GM23338 (cell line): ENCODE measurements around the gene ERFE. TPM values are rescaled to one million over a fixed set of nuclear protein-coding genes. Genes with fewer than 3 reads are reported as not detected.

ENCODE experiments used
- ATAC-seq: fragments of 200-7000 bp; cut with Tn5 transposase; 3 replicates; pipeline ENCODE4 v1.9.1; 2020
- DNase-seq: peaks from one replicate; pipeline ENCODE4 v3.0.0-alpha.2; 2015; ENCODE audit warnings: low spot score
- H2AFZ ChIP-seq: fragments of 200-600 bp; sonication (generic); 2 replicates; pipeline ENCODE4 v1.8.0; 2016; ENCODE audit warnings: antibody characterized with exemption, mild to moderate bottlenecking, moderate library complexity
- H3F3A ChIP-seq: fragments of 200-600 bp; sonication (generic); replicated peaks from 2 replicates; pipeline ENCODE4 v1.8.0; 2017; ENCODE audit warnings: antibody characterized with exemption, mixed run types, low read depth
- H3K27ac ChIP-seq: fragments of 200-600 bp; sonication (generic); 2 replicates; pipeline ENCODE4 v1.6.1; 2016; ENCODE audit warnings: low read depth
- H3K27me3 ChIP-seq: fragments of 200-600 bp; sonication (generic); 2 replicates; pipeline ENCODE4 v1.8.0; 2016; ENCODE audit warnings: mild to moderate bottlenecking, mixed run types, moderate library complexity; ENCODE audit not compliant: insufficient read depth
- H3K36me3 ChIP-seq: fragments of 200-600 bp; sonication (generic); 2 replicates; pipeline ENCODE4 v1.8.0; 2016; ENCODE audit warnings: mild to moderate bottlenecking; ENCODE audit not compliant: insufficient read depth
- H3K4me1 ChIP-seq: fragments of 200-600 bp; sonication (generic); 2 replicates; pipeline ENCODE4 v1.8.0; 2016; ENCODE audit warnings: mild to moderate bottlenecking, moderate library complexity; ENCODE audit not compliant: insufficient read depth
- H3K4me2 ChIP-seq: fragments of 200-600 bp; sonication (generic); 2 replicates; pipeline ENCODE4 v1.7.1; 2017; ENCODE audit warnings: mixed run types
- H3K4me3 ChIP-seq: fragments of 200-600 bp; sonication (generic); 2 replicates; pipeline ENCODE4 v1.6.1; 2016; ENCODE audit warnings: mixed run types
- H3K79me2 ChIP-seq: fragments of 200-600 bp; sonication (generic); replicated peaks from 2 replicates; pipeline ENCODE4 v1.8.0; 2017; ENCODE audit warnings: mild to moderate bottlenecking; ENCODE audit not compliant: insufficient read depth
- H3K9me2 ChIP-seq: fragments of 200-600 bp; sonication (generic); 2 replicates; pipeline ENCODE4 v1.8.0; 2017; ENCODE audit not compliant: insufficient read depth
- H4K20me1 ChIP-seq: fragments of 200-600 bp; sonication (generic); replicated peaks from 2 replicates; pipeline ENCODE4 v1.8.0; 2017; ENCODE audit warnings: mild to moderate bottlenecking; ENCODE audit not compliant: insufficient read depth
- H3K27ac Mint-ChIP-seq: 2 replicates; pipeline ENCODE4 v1.8.0; 2020; ENCODE audit warnings: inconsistent platforms, mild to moderate bottlenecking, moderate library complexity, mixed read lengths
- H3K27me3 Mint-ChIP-seq: 3 replicates; pipeline ENCODE4 v1.8.0; 2022; ENCODE audit warnings: low read depth, mild to moderate bottlenecking, moderate library complexity, mixed read lengths, inconsistent platforms; ENCODE audit not compliant: insufficient read depth, poor library complexity
- H3K36me3 Mint-ChIP-seq: 3 replicates; pipeline ENCODE4 v1.8.0; 2021; ENCODE audit warnings: low read depth, mild to moderate bottlenecking, inconsistent platforms, moderate library complexity, mixed read lengths
- H3K4me1 Mint-ChIP-seq: 3 replicates; pipeline ENCODE4 v1.8.0; 2020; ENCODE audit warnings: mild to moderate bottlenecking, inconsistent platforms, mixed read lengths
- H3K4me3 Mint-ChIP-seq: 3 replicates; pipeline ENCODE4 v1.8.0; 2021; ENCODE audit warnings: moderate library complexity, mild to moderate bottlenecking, inconsistent platforms, mixed read lengths
- H3K9me3 Mint-ChIP-seq: 3 replicates; pipeline ENCODE4 v1.8.0; 2020; ENCODE audit warnings: moderate library complexity, mild to moderate bottlenecking, inconsistent platforms, mixed read lengths
- EZH2 ChIP-seq: fragments of 200-600 bp; sonication (generic); IDR thresholded peaks from one replicate; pipeline ENCODE4 v1.8.0; 2017; ENCODE audit warnings: antibody characterized with exemption, mild to moderate bottlenecking, low read depth; ENCODE audit not compliant: unreplicated experiment
- ZNF462 ChIP-seq: fragments of 250-450 bp; sonication (Bioruptor Pico); IDR thresholded peaks from 2 replicates; pipeline ENCODE4 v1.5.0; 2020; ENCODE audit warnings: mild to moderate bottlenecking, moderate library complexity
- polyA plus RNA-seq: library from polyadenylated mRNA; unstranded; fragments of >200 nt; fragmentation: Nextera tagmentation; extraction: Ambion mirVana; gene quantifications from 2 replicates; pipeline ENCODE4 v1.2.1, GENCODE V29; 2016
- total RNA-seq: library from RNA; depleted of rRNA; stranded (reverse); fragments of >200 nt; shearing (Covaris generic); gene quantifications from 2 replicates; pipeline ENCODE4 v1.2.3, GENCODE V29; 2014
- TF ChIP-seq, protein P1 (sequence below): IDR thresholded peaks from one replicate; pipeline ENCODE4 v1.6.1; 2018; ENCODE audit warnings: antibody characterized with exemption; ENCODE audit not compliant: unreplicated experiment

The ERFE gene
- total and polyA plus RNA-seq, 2 experiments from 2014 or later = 1.0 to 3.3 TPM

GRCh38 chr2:238162846-238163441 lies 4.2 kb downstream of the ERFE start:
- Histone ChIP-seq H3K79me2 (no peaks in the 10 kb centered on the region), H3K4me3 (peak overlapping the region; percentile 57), H3F3A (0 out of 2 replicates have a peak, but pooled peaks cover 5% of the 10 kb centered on the region), H3K4me2 (peak overlapping the region; percentile 80), H2AFZ (peak overlapping the region; percentile 84), H4K20me1 (no peaks in the 10 kb centered on the region), H3K27ac (no peak overlapping the region), H3K36me3 (no peaks in the 10 kb centered on the region), H3K9me2 (no peaks in the 10 kb centered on the region), H3K27me3 (peaks cover 48% of the 10 kb centered on the region), H3K4me1 (peaks cover 13% of the 10 kb centered on the region)
- Mint-ChIP-seq H3K4me1 (peaks cover 10% of the 10 kb centered on the region), H3K36me3 (peaks cover 2% of the 10 kb centered on the region; the same call in 1 of the 3 replicates), H3K27me3 (peaks cover 52% of the 10 kb centered on the region), H3K9me3 (no peaks in the 10 kb centered on the region), H3K27ac (no peak overlapping the region), H3K4me3 (peak overlapping the region; percentile 51)
- DNase-seq (no peak), ATAC-seq (no peak)
- TF ChIP-seq, protein P1, sequence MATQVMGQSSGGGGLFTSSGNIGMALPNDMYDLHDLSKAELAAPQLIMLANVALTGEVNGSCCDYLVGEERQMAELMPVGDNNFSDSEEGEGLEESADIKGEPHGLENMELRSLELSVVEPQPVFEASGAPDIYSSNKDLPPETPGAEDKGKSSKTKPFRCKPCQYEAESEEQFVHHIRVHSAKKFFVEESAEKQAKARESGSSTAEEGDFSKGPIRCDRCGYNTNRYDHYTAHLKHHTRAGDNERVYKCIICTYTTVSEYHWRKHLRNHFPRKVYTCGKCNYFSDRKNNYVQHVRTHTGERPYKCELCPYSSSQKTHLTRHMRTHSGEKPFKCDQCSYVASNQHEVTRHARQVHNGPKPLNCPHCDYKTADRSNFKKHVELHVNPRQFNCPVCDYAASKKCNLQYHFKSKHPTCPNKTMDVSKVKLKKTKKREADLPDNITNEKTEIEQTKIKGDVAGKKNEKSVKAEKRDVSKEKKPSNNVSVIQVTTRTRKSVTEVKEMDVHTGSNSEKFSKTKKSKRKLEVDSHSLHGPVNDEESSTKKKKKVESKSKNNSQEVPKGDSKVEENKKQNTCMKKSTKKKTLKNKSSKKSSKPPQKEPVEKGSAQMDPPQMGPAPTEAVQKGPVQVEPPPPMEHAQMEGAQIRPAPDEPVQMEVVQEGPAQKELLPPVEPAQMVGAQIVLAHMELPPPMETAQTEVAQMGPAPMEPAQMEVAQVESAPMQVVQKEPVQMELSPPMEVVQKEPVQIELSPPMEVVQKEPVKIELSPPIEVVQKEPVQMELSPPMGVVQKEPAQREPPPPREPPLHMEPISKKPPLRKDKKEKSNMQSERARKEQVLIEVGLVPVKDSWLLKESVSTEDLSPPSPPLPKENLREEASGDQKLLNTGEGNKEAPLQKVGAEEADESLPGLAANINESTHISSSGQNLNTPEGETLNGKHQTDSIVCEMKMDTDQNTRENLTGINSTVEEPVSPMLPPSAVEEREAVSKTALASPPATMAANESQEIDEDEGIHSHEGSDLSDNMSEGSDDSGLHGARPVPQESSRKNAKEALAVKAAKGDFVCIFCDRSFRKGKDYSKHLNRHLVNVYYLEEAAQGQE = no peak
- TF ChIP-seq EZH2 = peak; percentile 74

DNA sequence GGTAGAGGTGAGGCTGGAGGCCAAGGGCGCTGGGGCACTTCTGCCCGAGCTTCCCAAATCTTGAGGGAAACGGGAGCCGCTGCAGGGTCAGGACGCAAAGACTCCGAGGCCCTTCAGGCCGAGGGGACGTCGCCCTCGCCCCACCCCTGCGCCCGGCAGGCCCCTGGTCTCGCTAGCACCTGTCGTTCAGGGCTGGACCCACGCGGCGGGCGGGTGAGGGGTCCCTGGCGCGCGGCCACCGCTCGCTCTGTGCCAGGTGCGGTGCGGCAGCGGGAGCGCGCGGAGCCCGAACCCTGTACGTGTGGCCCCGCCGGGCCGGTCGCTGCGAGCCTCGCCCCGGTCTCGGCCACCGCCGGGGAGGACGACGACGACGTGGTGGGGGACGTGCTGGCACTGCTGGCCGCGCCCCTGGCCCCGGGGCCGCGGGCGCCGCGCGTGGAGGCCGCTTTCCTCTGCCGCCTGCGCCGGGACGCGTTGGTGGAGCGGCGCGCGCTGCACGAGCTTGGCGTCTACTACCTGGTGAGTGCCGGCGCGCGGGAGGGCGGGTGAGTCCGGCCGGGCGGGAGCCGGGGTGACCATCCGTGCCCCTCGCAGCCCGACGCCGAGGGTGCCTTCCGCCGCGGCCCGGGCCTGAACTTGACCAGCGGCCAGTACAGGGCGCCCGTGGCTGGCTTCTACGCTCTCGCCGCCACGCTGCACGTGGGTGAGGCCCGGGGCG lies 4.9 kb downstream of the ERFE start:
- peak overlapping the region; percentile 57 for H3K4me3 ChIP-seq
- no peaks in the 10 kb centered on the region for H3K36me3 ChIP-seq
- no peaks in the 10 kb centered on the region for H3K79me2 ChIP-seq
- H3K9me2 ChIP-seq = no peaks in the 10 kb centered on the region
- H3K4me1 Mint-ChIP-seq = peaks cover 10% of the 10 kb centered on the region
- 0 out of 2 replicates have a peak, but pooled peaks cover 5% of the 10 kb centered on the region for H3F3A ChIP-seq
- H4K20me1 ChIP-seq = no peaks in the 10 kb centered on the region
- DNase-seq (peak; percentile 61), ATAC-seq (peak; percentile 21)
- H3K4me2 ChIP-seq = peak overlapping the region; percentile 80
- H3K27me3 ChIP-seq = peaks cover 43% of the 10 kb centered on the region
- peaks cover 2% of the 10 kb centered on the region; the same call in 1 of the 3 replicates for H3K36me3 Mint-ChIP-seq
- peaks cover 13% of the 10 kb centered on the region for H3K4me1 ChIP-seq
- H2AFZ ChIP-seq = peak overlapping the region; percentile 84
- no peaks in the 10 kb centered on the region for H3K9me3 Mint-ChIP-seq
- peak overlapping the region; percentile 51 for H3K4me3 Mint-ChIP-seq
- TF ChIP-seq ZNF462 (no peak), EZH2 (peak; percentile 4)
- H3K27me3 Mint-ChIP-seq = peaks cover 50% of the 10 kb centered on the region
- no peak overlapping the region for H3K27ac ChIP-seq
- no peak overlapping the region for H3K27ac Mint-ChIP-seq
